Neural cell (in vitro differentiated cells): ENCODE measurements around the gene GPR142. TPM values are rescaled to one million over a fixed set of nuclear protein-coding genes. Genes with fewer than 3 reads are reported as not detected.

Experiments used
- H2AFZ ChIP-seq: fragments of 200-600, 300-800 bp; sonication (generic), shearing (Covaris generic); 2 replicates; pipeline ENCODE4 v1.6.0; 2014; ENCODE audit warnings: low read depth, mild to moderate bottlenecking, antibody characterized with exemption, low read length, moderate library complexity
- H3F3A ChIP-seq: fragments of 200-600 bp; shearing (Covaris generic); 2 replicates; pipeline ENCODE4 v1.6.1; 2016; ENCODE audit warnings: mild to moderate bottlenecking, moderate library complexity, mixed read lengths, antibody characterized with exemption, low read length; ENCODE audit not compliant: insufficient read depth, poor library complexity, severe bottlenecking
- H3K27ac ChIP-seq: fragments of 200-600, 300-800 bp; sonication (generic), shearing (Covaris generic); 2 replicates; pipeline ENCODE4 v1.5.1; 2014; ENCODE audit warnings: mild to moderate bottlenecking, low read length, moderate library complexity
- H3K27me3 ChIP-seq: fragments of 300-800, 200-600 bp; sonication (generic), shearing (Covaris generic); 2 replicates; pipeline ENCODE4 v1.6.0; 2014; ENCODE audit warnings: mild to moderate bottlenecking, low read depth, low read length, moderate library complexity; ENCODE audit not compliant: insufficient read depth
- H3K36me3 ChIP-seq: fragments of 300-800, 200-600 bp; sonication (generic), shearing (Covaris generic); 2 replicates; pipeline ENCODE4 v1.5.1; 2014; ENCODE audit warnings: mild to moderate bottlenecking, antibody characterized with exemption, low read length, moderate library complexity; ENCODE audit not compliant: insufficient read depth
- H3K4me2 ChIP-seq: fragments of 300-800, 200-600 bp; sonication (generic), shearing (Covaris generic); 2 replicates; pipeline ENCODE4 v1.6.0; 2014; ENCODE audit warnings: mild to moderate bottlenecking, low read length
- H3K4me3 ChIP-seq: fragments of 300-800, 200-600 bp; sonication (generic), shearing (Covaris generic); 2 replicates; pipeline ENCODE4 v1.5.1; 2014; ENCODE audit warnings: mild to moderate bottlenecking, low read length, moderate library complexity
- H3K79me2 ChIP-seq: fragments of 200-600 bp; shearing (Covaris generic); replicated peaks from 2 replicates; pipeline ENCODE4 v1.6.0; 2014; ENCODE audit warnings: mild to moderate bottlenecking, low read length, moderate library complexity; ENCODE audit not compliant: insufficient read depth
- H3K9ac ChIP-seq: fragments of 300-800, 200-600 bp; sonication (generic), shearing (Covaris generic); 2 replicates; pipeline ENCODE4 v1.6.1; 2016; ENCODE audit warnings: mild to moderate bottlenecking, low read length, mixed read lengths
- H3K9me2 ChIP-seq: fragments of 200-600 bp; shearing (Covaris generic); 2 replicates; pipeline ENCODE4 v1.6.1; 2016; ENCODE audit warnings: mild to moderate bottlenecking, low read length, mixed read lengths; ENCODE audit not compliant: insufficient read depth
- H3K9me3 ChIP-seq: fragments of 200-600, 300-800 bp; sonication (generic), shearing (Covaris generic); 2 replicates; pipeline ENCODE4 v1.6.1; 2016; ENCODE audit warnings: mild to moderate bottlenecking, mixed run types, low read length, moderate library complexity, mixed read lengths
- H4K20me1 ChIP-seq: fragments of 200-600 bp; shearing (Covaris generic); 2 replicates; pipeline ENCODE4 v1.6.1; 2016; ENCODE audit warnings: mild to moderate bottlenecking, mixed run types; ENCODE audit not compliant: insufficient read depth
- CTCF ChIP-seq: fragments of 450-650 bp; IDR thresholded peaks from 2 replicates; pipeline ENCODE4 v1.5.1; 2014; ENCODE audit warnings: antibody characterized with exemption, mild to moderate bottlenecking, moderate library complexity; ENCODE audit not compliant: poor library complexity, severe bottlenecking
- EP300 ChIP-seq: fragments of 450-650 bp; conservative IDR thresholded peaks from 2 replicates; pipeline ENCODE4 v1.6.1; 2014; ENCODE audit warnings: antibody characterized with exemption, mild to moderate bottlenecking, moderate library complexity; ENCODE audit not compliant: poor library complexity, severe bottlenecking
- EZH2 ChIP-seq: fragments of 200-600, 300-800 bp; shearing (Covaris generic), sonication (generic); IDR thresholded peaks from 2 replicates; pipeline ENCODE4 v1.6.1; 2014; ENCODE audit warnings: antibody characterized with exemption, low read length, borderline replicate concordance, mild to moderate bottlenecking; ENCODE audit not compliant: insufficient read depth, poor library complexity, severe bottlenecking
- MXI1 ChIP-seq: fragments of 450-650 bp; conservative IDR thresholded peaks from 2 replicates; pipeline ENCODE4 v1.6.1; 2014; ENCODE audit warnings: antibody characterized with exemption, mild to moderate bottlenecking; ENCODE audit not compliant: poor library complexity, severe bottlenecking
- POLR2AphosphoS5 ChIP-seq: IDR thresholded peaks from 2 replicates; pipeline ENCODE4 v1.6.1; 2012
- RAD21 ChIP-seq: fragments of 450-650 bp; conservative IDR thresholded peaks from 2 replicates; pipeline ENCODE4 v1.6.1; 2014; ENCODE audit warnings: antibody characterized with exemption, mild to moderate bottlenecking, moderate library complexity
- REST ChIP-seq: IDR thresholded peaks from 2 replicates; pipeline ENCODE4 v1.6.1; 2012; ENCODE audit warnings: borderline replicate concordance
- SMC3 ChIP-seq: fragments of 450-650 bp; conservative IDR thresholded peaks from 2 replicates; pipeline ENCODE4 v1.6.1; 2014; ENCODE audit warnings: antibody characterized with exemption, mild to moderate bottlenecking, moderate library complexity; ENCODE audit not compliant: poor library complexity
- TAF1 ChIP-seq: IDR thresholded peaks from 2 replicates; pipeline ENCODE4 v1.6.1; 2012; ENCODE audit warnings: low read depth
- polyA plus RNA-seq: library from polyadenylated mRNA; depleted of rRNA; stranded (reverse); fragments of >200 nt; gene quantifications from 2 replicates; pipeline ENCODE4 v1.2.3, GENCODE V29; 2014
- small RNA-seq, 3 experiments: library from RNA; depleted of rRNA; stranded (forward); fragments of <200 nt; gene quantifications; one replicate each; pipeline ENCODE3, GENCODE V24; 2012

Gene GPR142
- polyA plus RNA-seq, 1 donor from 2014 or later, result not detected

DNA sequence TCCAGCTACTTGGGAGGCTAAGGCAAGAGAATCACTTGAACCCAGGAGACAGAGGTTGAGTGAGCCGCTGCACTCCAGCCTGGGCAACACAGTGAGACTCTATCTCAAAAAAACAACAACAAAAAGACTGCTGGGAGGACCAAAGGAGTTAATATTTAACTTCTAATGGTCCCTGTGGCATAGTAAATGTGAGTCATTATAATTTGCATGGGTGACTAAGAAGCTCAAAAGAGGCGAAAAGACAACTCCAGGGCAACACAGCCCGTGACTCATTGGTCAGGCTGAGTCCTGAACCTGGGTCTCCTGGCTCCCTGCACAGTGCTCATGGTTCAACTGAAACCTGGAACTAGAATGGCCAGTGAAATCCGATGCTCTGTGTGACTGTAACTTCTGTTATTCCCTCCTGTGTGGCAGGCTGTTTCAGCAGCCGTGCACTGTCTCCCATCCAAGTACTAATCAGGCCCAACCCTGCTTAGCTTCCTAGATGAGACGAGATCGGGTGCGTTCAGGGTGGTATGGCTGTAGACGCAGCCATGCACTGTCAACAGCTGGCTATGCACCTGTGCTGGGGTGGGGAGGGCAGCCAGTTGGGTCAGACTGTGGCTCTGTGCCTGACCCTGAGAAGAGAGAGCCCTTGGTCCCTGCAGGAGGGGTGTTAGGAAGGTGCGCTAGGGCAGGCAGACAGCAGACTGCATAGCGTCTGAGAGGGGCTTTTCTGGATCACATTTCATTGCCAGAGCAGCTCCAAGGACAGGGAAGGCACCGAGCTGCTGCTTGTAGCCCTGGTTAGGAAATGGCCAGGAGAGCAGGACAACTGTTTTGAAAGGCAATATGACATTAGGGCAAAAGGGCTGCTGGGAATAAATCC, 50.1 kb downstream of the GPR142 start:
- Histone ChIP-seq H4K20me1 (no peaks in the 10 kb centered on the region), H3K27me3 (no peaks in the 10 kb centered on the region), H3K36me3 (no peaks in the 10 kb centered on the region), H3K9me2 (no peaks in the 10 kb centered on the region), H3K79me2 (no peaks in the 10 kb centered on the region), H3K9ac (no peak overlapping the region), H3F3A (no peaks in the 10 kb centered on the region), H3K9me3 (no peaks in the 10 kb centered on the region), H3K4me3 (no peak overlapping the region), H3K27ac (no peak overlapping the region), H2AFZ (no peak overlapping the region), H3K4me2 (no peak overlapping the region)
- TF ChIP-seq SMC3 (no peak), EZH2 (no peak), MXI1 (no peak), POLR2AphosphoS5 (no peak), RAD21 (no peak), EP300 (no peak), TAF1 (no peak), REST (no peak), CTCF (no peak)

DNA sequence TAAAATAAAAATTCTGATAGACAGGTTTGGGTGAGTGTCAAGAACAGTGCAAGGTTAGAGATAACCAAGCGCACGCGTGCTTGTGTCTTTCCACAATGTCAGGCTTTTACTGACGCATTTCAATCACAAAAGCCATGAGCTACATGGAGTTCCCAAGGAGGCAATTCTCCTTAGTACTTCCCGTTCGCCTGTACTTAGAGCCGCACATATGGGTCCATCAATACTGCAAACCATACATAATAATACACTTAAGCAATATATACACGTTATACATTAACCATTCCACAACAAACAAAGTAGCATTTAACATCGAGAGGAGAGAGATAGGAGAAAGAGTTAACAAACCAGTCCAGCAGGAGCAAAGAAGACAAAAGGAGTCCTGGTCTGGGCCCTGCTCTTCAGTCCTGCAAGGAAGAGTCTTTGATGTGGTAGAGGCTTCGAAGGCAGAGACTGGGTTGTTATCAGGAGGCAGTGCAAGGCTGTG, 52.7 kb downstream of the GPR142 start:
- H3K9me3 ChIP-seq, result no peaks in the 10 kb centered on the region
- H3K27me3 ChIP-seq, result no peaks in the 10 kb centered on the region
- no peaks in the 10 kb centered on the region for H3K36me3 ChIP-seq
- H3K9ac ChIP-seq, result no peak overlapping the region
- H3K9me2 ChIP-seq, result no peaks in the 10 kb centered on the region
- no peak overlapping the region for H3K4me3 ChIP-seq
- H4K20me1 ChIP-seq, result no peaks in the 10 kb centered on the region
- H3K4me2 ChIP-seq, result no peak overlapping the region
- no peaks in the 10 kb centered on the region for H3F3A ChIP-seq
- no peaks in the 10 kb centered on the region for H3K79me2 ChIP-seq
- no peak for TF ChIP-seq MXI1
- TF ChIP-seq REST, result no peak
- H2AFZ ChIP-seq, result no peak overlapping the region
- no peak overlapping the region for H3K27ac ChIP-seq

Small RNA genes lying within 50 kb of the gene (small RNA-seq; reads per million reads assigned to genes)
- gene RNA5SP448, result 0 reads per million in 3 experiments

Other genes with a start within 250 kb of the GPR142 start
- 307 and 378 TPM in 2 replicates for gene RPL38, start 163.8 kb upstream of the GPR142 start, polyA plus RNA-seq
- 0.40 and 2.5 TPM in 2 replicates for gene TTYH2, start 153.9 kb upstream of the GPR142 start, polyA plus RNA-seq
- not detected in 2 replicates for gene DNAI2, start 93.3 kb upstream of the GPR142 start, polyA plus RNA-seq
- gene KIF19, start 41.3 kb upstream of the GPR142 start, polyA plus RNA-seq, result not detected in 2 replicates
- 5.3 and 8.5 TPM in 2 replicates for gene BTBD17, start 5.6 kb upstream of the GPR142 start, polyA plus RNA-seq
- 10.8 and 12.8 TPM in 2 replicates for gene GPRC5C, start 64.6 kb downstream of the GPR142 start, polyA plus RNA-seq
- gene CD300A, start 99.1 kb downstream of the GPR142 start, polyA plus RNA-seq, result 0.35 TPM in 1 of 2 replicates, not detected in the other
- not detected in 2 replicates for gene CD300LB, start 164.0 kb downstream of the GPR142 start, polyA plus RNA-seq
- 0.20 TPM in 1 of 2 replicates, not detected in the other for gene CD300C, start 178.6 kb downstream of the GPR142 start, polyA plus RNA-seq
- not detected in 2 replicates for gene CD300H, start 200.0 kb downstream of the GPR142 start, polyA plus RNA-seq
- not detected in 2 replicates for gene CD300LD, start 224.8 kb downstream of the GPR142 start, polyA plus RNA-seq